Measurements from ENCODE around the gene THAP4.

THAP4 gene

GRCh38 chr2:241564596-241565410 lies 72.2 kb downstream of the THAP4 start:
- no peak overlapping the region for H3K4me3 Mint-ChIP-seq
- H3K36me3 Mint-ChIP-seq (ENCODE audit: insufficient read depth), result no peaks in the 10 kb centered on the region
- DNase-seq (ENCODE audit: low spot score in 2 of 2) (no peak), ATAC-seq (replicated peaks; ENCODE audit: extremely low read depth, poor library complexity, severe bottlenecking) (no peak)
- no peaks in the 10 kb centered on the region for H3K4me1 Mint-ChIP-seq
- peaks cover 10% of the 10 kb centered on the region for H3K27me3 Mint-ChIP-seq
- no peaks in the 10 kb centered on the region for H3K9me3 Mint-ChIP-seq
- no peak overlapping the region for H3K27ac Mint-ChIP-seq (ENCODE audit: low read depth)

DNA sequence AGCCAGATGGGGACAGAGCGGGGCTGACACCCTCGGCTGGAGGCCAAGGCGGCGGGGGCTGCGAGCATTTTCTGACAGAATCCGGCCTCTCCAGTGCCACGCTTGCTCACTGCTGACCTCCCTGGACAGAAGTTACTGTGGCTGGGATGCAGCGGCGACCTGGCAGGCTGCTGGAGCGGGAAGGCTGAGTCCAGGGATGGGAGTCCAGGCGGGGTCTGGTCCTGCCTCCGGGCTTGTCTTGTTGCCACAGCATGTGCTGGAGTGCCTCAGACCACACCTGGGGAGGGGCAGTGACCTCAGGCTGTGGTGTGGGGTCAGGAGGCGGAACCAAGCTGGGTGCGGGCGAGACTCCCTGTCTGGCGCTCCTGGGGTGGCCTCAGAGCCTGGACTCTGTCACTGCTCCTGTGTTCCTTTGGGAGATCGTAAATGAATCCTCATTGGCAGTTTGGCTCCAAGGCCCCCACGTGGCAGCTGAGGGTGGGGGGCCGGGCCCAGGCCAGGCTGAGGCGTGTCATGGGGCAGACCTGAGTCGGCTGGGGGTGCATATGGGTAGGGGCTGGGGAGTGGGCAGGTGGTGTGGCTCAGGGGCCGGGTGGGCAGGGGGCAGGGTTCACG lies 72.9 kb downstream of the THAP4 start:
- no peak for ATAC-seq (replicated peaks; ENCODE audit: extremely low read depth, poor library complexity, severe bottlenecking)
- Mint-ChIP-seq H3K27ac (ENCODE audit: low read depth) (no peak overlapping the region), H3K27me3 (peaks cover 12% of the 10 kb centered on the region), H3K4me1 (no peaks in the 10 kb centered on the region), H3K36me3 (ENCODE audit: insufficient read depth) (no peaks in the 10 kb centered on the region), H3K4me3 (no peak overlapping the region), H3K9me3 (no peaks in the 10 kb centered on the region)
- DNase-seq (ENCODE audit: low spot score in 2 of 2), result no peak

DNA sequence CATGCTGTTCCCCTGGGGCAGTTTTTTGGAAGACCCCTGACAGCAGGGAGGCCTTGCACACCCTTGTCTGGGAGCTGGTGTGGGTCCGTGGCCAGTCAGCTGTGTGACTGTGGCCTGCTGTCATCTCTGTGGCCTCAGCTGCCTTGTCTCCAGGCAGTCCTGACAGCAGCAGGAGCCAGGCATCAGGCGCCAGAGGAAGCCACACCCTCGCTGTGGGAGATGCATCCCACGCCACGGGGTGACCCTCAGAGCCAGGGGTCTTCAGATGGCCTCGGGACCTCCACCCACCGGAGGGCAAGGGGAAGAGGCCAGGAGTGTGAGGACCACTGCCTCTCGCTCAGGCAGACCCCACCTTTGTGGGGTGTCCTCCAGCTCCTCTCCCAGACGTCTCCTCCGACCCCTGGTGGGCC lies 73.4 kb downstream of the THAP4 start:
- DNase-seq (ENCODE audit: low spot score in 2 of 2) (no peak), ATAC-seq (replicated peaks; ENCODE audit: extremely low read depth, poor library complexity, severe bottlenecking) (no peak)
- H3K27me3 Mint-ChIP-seq, result peaks cover 13% of the 10 kb centered on the region
- no peak overlapping the region for H3K4me3 Mint-ChIP-seq
- no peaks in the 10 kb centered on the region for H3K36me3 Mint-ChIP-seq (ENCODE audit: insufficient read depth)
- H3K9me3 Mint-ChIP-seq, result no peaks in the 10 kb centered on the region
- no peaks in the 10 kb centered on the region for H3K4me1 Mint-ChIP-seq
- H3K27ac Mint-ChIP-seq (ENCODE audit: low read depth), result no peak overlapping the region

DNA sequence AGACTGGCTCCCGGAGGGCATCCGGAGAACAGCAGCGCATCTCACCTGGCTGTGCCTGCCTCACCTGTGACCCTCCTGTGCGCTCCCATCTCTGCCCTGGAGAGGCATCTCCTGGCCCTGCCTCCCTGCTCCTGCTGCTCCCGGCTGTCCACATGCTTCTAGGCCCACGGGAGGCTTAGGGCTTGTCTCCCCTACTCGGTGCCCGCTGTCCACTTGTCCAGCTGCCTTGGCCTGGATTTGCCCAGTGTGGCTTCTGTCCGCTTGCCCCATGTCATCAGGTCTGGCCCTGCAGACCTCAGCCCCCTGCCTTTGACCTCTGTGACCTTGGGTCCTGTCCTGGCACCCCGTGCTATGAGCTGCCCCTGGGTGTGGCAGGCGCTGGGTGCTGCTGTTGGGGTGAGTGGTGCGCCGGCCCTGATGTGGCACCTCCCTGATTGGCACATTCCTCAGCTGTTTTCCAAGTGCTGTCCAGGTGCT lies 73.9 kb downstream of the THAP4 start:
- Mint-ChIP-seq H3K27me3 (peaks cover 18% of the 10 kb centered on the region), H3K9me3 (no peaks in the 10 kb centered on the region), H3K4me1 (no peaks in the 10 kb centered on the region), H3K4me3 (no peak overlapping the region), H3K36me3 (ENCODE audit: insufficient read depth) (no peaks in the 10 kb centered on the region), H3K27ac (ENCODE audit: low read depth) (no peak overlapping the region)
- DNase-seq (ENCODE audit: low spot score in 2 of 2) (no peak), ATAC-seq (replicated peaks; ENCODE audit: extremely low read depth, poor library complexity, severe bottlenecking) (no peak)

- Mint-ChIP-seq H3K9me3 (no peaks in the 10 kb centered on the region), H3K27me3 (peaks cover 25% of the 10 kb centered on the region), H3K27ac (ENCODE audit: low read depth) (no peak overlapping the region), H3K4me1 (no peaks in the 10 kb centered on the region), H3K4me3 (no peak overlapping the region), H3K36me3 (ENCODE audit: insufficient read depth) (no peaks in the 10 kb centered on the region)
- ATAC-seq (replicated peaks; ENCODE audit: extremely low read depth, poor library complexity, severe bottlenecking) (no peak), DNase-seq (ENCODE audit: low spot score in 2 of 2) (no peak)
Observed at GRCh38 chr2:241562269-241562891, 74.6 kb downstream of the THAP4 start.

DNA sequence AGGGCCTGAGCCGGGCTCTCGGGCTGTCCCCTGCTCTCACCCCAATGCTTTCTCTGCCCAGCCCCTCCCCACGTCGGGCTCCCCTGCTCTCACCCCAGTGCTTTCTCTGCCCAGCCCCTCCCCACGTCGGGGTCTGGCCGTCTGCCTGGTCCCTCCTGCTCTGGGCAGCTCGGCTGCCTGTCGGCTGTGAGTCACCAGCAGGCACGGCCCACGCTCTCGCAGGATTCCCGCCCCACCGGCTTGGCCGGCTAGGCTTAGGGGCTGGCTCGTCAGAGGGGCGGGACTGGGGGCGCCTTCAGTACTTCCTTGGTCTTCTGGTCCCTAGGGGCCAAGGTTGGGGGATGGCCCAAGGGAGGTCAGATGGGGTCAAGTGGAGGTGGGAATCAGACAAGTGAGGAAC lies 75.1 kb downstream of the THAP4 start:
- Mint-ChIP-seq H3K4me1 (no peaks in the 10 kb centered on the region), H3K27me3 (peaks cover 30% of the 10 kb centered on the region), H3K4me3 (no peak overlapping the region), H3K36me3 (ENCODE audit: insufficient read depth) (no peaks in the 10 kb centered on the region), H3K9me3 (no peaks in the 10 kb centered on the region), H3K27ac (ENCODE audit: low read depth) (no peak overlapping the region)
- DNase-seq (ENCODE audit: low spot score in 2 of 2) (no peak), ATAC-seq (replicated peaks; ENCODE audit: extremely low read depth, poor library complexity, severe bottlenecking) (no peak)

DNA sequence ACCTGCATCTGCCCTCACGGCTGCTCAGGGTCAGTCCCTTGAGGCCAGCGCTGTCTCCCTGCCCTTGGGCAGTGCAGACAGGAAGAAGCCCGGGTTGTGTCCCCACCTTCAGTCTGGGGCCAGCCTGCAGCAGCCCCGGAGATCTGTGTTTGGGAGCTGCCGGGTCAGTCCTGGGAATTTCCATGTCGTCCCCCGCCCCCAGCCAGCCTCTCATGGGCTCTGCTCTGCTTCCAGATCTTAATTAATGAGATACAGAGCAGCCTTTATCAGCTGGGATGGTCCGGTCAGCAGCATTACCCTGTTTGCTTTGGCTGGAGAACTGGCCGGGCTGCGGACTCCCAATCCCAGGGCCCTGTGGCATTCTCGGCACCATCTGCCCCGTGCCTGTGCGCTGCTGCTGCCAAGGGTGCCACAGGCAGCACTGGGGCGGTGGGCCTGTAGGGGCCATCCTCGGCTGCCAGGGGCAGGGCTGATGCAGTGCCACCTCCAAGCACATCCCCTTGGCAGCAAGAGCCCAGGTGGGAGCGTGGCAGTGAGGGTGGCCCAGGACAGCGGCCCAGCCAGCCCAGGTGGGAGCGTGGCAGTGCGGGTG lies 76.0 kb downstream of the THAP4 start:
- H3K4me3 Mint-ChIP-seq, result no peak overlapping the region
- no peak for DNase-seq (ENCODE audit: low spot score in 2 of 2)

GRCh38 chr2:241560162-241560882 lies 76.6 kb downstream of the THAP4 start:
- no peak overlapping the region for H3K27ac Mint-ChIP-seq (ENCODE audit: low read depth)
- no peaks in the 10 kb centered on the region for H3K36me3 Mint-ChIP-seq (ENCODE audit: insufficient read depth)
- peak overlapping the region; percentile 58 for H3K4me3 Mint-ChIP-seq
- H3K4me1 Mint-ChIP-seq, result peaks cover 4% of the 10 kb centered on the region
- H3K27me3 Mint-ChIP-seq, result peaks cover 30% of the 10 kb centered on the region
- no peaks in the 10 kb centered on the region for H3K9me3 Mint-ChIP-seq
- ATAC-seq (replicated peaks; ENCODE audit: extremely low read depth, poor library complexity, severe bottlenecking) (no peak), DNase-seq (ENCODE audit: low spot score in 2 of 2) (no peak)

More for the DNA sequence above, 76.0 kb downstream of the THAP4 start:
- Mint-ChIP-seq H3K9me3 (no peaks in the 10 kb centered on the region), H3K27ac (ENCODE audit: low read depth) (no peak overlapping the region), H3K27me3 (peaks cover 30% of the 10 kb centered on the region), H3K4me1 (no peaks in the 10 kb centered on the region), H3K36me3 (ENCODE audit: insufficient read depth) (no peaks in the 10 kb centered on the region)
- no peak for ATAC-seq (replicated peaks; ENCODE audit: extremely low read depth, poor library complexity, severe bottlenecking)

DNA sequence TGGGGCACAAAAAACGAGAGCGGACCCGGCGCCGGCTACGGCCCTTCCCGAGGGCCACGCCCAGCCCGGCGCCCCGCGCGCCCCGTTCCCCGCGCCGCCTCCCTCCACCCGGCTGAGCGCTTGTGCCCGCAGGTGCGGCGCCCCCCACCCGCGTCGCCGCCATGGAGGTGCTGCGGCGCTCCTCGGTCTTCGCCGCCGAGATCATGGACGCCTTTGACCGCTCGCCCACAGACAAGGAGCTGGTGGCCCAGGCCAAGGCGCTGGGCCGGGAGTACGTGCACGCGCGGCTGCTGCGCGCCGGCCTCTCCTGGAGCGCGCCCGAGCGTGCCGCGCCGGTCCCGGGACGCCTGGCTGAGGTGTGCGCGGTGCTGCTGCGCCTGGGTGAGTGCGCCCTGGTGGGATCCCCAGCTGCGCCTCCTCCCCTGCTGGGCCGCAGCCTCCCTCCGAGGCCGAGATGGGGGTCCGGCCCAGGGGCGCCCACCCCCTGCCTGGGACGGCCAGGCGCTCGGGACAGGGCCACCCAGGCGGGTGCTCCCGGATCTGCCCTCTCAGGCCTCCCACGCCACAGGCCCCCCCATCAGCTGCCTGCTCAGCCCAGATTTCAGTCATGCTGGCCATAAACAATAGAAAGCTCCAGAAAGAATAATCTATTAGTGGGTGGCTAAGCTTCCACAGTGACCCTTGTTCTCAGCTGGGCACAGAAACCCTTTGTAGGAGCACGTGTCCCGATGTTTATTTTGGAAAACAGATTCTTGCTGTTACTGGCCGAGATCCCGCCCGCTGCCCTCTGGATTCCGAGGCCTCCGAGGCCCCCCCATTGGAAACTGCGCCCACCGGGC lies 77.4 kb downstream of the THAP4 start:
- H3K27me3 Mint-ChIP-seq, result peaks cover 30% of the 10 kb centered on the region
- H3K4me3 Mint-ChIP-seq, result peak overlapping the region; percentile 58
- DNase-seq (ENCODE audit: low spot score in 2 of 2) (no peak), ATAC-seq (replicated peaks; ENCODE audit: extremely low read depth, poor library complexity, severe bottlenecking) (no peak)
- H3K4me1 Mint-ChIP-seq, result peaks cover 4% of the 10 kb centered on the region
- H3K27ac Mint-ChIP-seq (ENCODE audit: low read depth), result no peak overlapping the region
- H3K9me3 Mint-ChIP-seq, result no peaks in the 10 kb centered on the region
- peaks cover 1% of the 10 kb centered on the region for H3K36me3 Mint-ChIP-seq (ENCODE audit: insufficient read depth)

DNA sequence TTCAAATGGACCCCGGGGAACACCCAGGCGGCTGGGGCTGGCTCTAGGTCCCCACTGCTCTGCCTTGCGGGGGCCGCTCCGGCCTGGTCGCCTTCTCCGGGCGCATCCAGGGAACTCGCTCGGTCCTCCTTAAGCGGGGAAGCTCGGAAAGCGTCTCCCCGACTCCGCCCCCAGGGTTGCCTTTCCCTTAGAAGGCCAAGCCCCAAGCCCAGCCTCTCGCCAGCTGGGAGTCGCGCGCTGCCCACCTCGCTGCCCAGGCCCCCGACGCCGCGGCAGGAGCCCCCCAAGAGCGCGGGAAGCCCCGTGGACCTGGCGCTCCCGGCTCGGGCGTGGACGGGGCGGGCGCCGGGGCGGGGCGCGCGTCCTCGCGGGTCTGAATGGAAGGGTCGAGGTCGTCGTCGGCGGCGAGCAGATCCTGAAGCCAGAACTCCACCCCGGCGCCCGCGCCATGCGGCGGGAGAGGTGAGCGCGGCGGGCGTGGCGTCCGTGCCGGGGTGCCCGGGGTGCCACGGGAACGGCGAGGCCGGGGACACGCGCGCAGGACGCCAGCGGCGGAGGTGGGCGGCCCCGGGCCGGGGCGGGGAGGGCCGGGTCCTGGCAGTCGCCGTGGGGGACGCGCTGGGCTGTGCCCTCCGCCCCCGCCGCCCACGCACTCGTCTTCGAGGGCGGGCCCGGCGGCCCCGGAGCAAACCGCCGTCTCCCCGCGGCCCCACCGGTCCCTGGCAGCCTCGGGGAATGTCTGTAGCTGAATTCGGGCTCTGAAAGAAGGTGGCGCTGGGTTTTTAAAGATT lies 78.2 kb downstream of the THAP4 start, which contains the start of gene BOK:
TSS of gene BOK (plus strand) at position 214 of the 791 bp plus-strand sequence. CDS start 739 bp downstream, outside the sequence.
- Mint-ChIP-seq H3K4me3 (peak within 1 kb of the TSS; percentile 71), H3K9me3 (no peaks in the 10 kb centered on the region), H3K36me3 (ENCODE audit: insufficient read depth) (peaks cover 1% of the 10 kb centered on the region), H3K27ac (ENCODE audit: low read depth) (no peak within 1 kb of the TSS), H3K27me3 (peaks cover 36% of the 10 kb centered on the region), H3K4me1 (peaks cover 4% of the 10 kb centered on the region)
- ATAC-seq (replicated peaks; ENCODE audit: extremely low read depth, poor library complexity, severe bottlenecking) (no peak), DNase-seq (ENCODE audit: low spot score in 2 of 2) (no peak)

DNA sequence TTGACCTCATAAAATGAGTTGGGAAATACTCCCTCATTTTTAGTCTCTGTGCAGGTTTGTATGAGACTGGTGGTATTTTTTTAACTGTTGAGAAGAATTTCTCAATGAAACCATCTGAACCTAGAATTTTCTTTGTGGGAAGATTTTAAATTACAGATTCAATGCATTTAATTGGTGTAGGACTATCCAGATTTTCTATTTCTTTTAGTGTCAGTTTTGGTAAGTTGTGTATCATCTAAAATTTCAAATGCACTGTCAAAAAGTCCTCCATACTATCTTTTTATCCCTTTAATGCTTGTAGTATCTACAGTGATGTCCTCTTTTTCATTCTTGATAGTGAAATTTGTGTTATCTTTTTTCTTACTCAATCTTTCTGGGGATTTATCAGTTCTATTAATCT lies 80.2 kb downstream of the THAP4 start:
- no peak for DNase-seq (ENCODE audit: low spot score in 2 of 2)
- Mint-ChIP-seq H3K27me3 (peaks cover 54% of the 10 kb centered on the region), H3K4me1 (peaks cover 4% of the 10 kb centered on the region), H3K27ac (ENCODE audit: low read depth) (no peak overlapping the region), H3K9me3 (no peaks in the 10 kb centered on the region), H3K36me3 (ENCODE audit: insufficient read depth) (peaks cover 1% of the 10 kb centered on the region), H3K4me3 (no peak overlapping the region)
- no peak for ATAC-seq (replicated peaks; ENCODE audit: extremely low read depth, poor library complexity, severe bottlenecking)
